ENCODE measurements around the gene UNC5B. TPM values are rescaled to one million over a fixed set of nuclear protein-coding genes. Genes with fewer than 3 reads are reported as not detected.

UNC5B gene
- total RNA-seq, 2 donors from 2014 or later, result 0.08 TPM; not detected in 1

DNA sequence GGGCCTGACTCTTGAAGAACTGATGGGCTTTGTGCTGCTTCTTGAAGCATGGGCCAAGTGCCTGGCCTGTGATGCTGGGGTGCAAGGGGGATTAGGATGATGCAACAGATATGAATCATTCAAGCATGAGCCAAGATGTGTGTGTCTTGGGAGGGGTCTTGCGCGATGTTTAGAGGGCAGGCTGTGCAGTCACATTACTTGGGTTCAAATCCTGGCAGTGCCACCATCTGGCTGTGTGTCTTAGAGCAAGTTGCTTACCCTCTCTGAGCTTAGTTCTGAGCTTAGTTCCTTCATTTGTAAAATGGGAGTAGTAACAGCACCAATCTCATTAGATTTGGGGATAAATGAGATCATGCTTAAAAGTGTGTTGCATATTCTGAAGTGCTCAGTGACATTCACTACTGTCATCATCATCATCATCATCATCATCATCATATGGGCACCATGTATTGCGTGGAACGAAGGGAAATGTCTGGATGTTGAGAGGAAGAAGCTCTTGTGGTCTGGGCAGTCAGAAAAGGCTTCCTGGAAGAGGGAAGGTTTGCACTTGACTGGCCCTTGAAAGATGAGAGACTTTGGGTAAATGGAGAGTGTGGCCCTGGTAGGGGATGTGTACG, 9.3 kb downstream of the UNC5B start:
- no peak for ATAC-seq
- H3K36me3 Mint-ChIP-seq, result no peaks in the 10 kb centered on the region

DNA sequence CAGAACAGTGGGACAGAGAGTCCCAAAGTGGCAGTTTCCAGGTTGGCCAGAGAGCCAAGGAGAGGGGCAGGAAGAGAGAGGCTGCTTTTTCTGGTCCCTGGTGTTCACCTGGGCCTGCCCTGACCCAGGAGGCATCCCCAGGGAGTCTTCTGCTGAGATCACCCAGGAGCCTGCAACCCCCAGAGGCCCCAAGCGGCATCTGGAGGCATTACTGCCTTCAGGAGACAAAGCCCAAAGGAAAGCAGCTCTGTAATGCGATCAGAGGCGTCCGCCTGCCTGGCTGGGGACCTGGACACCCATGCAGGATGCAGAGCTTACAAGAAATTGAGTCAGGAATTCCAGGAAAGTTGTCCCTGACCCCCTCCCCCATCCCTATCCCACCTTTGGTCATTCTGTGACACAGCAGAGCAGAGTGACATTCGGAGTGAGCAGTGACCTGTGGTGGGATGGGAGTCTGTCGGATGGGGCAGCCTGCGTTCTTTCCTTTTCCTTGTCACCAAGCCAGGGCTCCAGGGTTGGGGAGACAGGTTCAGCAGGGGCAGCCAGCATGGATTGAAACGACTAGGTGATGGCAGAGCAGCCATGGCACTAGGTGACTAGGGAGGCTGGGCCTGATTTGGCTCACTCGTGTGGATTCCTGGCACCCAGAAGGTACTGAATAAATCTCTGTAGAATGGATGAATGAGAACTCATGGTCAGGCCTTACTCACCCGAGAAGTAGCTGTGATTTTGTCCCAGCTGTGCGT, 10.4 kb downstream of the UNC5B start:
- H3K4me1 Mint-ChIP-seq (ENCODE audit: low read depth in 2 of 2), result peaks cover 5% of the 10 kb centered on the region in 2 donors
- DNase-seq (ENCODE audit: low spot score) (no peak), ATAC-seq (no peak)
- no peaks in the 10 kb centered on the region for H3K36me3 Mint-ChIP-seq
- H3K4me3 Mint-ChIP-seq, result no peak overlapping the region
- no peak overlapping the region for H3K27ac Mint-ChIP-seq
- peaks cover 0 to 8% of the 10 kb centered on the region in 2 donors for H3K27me3 Mint-ChIP-seq
- no peaks in the 10 kb centered on the region for H3K9me3 Mint-ChIP-seq

More for the DNA sequence above, 9.3 kb downstream of the UNC5B start:
- no peak overlapping the region for H3K27ac Mint-ChIP-seq
- no peak overlapping the region for H3K4me3 Mint-ChIP-seq
- peaks cover 0 to 9% of the 10 kb centered on the region in 2 donors for H3K27me3 Mint-ChIP-seq
- H3K4me1 Mint-ChIP-seq (ENCODE audit: low read depth in 2 of 2), result peaks cover 5 to 6% of the 10 kb centered on the region in 2 donors
- no peaks in the 10 kb centered on the region for H3K9me3 Mint-ChIP-seq
- DNase-seq (ENCODE audit: low spot score), result no peak

DNA sequence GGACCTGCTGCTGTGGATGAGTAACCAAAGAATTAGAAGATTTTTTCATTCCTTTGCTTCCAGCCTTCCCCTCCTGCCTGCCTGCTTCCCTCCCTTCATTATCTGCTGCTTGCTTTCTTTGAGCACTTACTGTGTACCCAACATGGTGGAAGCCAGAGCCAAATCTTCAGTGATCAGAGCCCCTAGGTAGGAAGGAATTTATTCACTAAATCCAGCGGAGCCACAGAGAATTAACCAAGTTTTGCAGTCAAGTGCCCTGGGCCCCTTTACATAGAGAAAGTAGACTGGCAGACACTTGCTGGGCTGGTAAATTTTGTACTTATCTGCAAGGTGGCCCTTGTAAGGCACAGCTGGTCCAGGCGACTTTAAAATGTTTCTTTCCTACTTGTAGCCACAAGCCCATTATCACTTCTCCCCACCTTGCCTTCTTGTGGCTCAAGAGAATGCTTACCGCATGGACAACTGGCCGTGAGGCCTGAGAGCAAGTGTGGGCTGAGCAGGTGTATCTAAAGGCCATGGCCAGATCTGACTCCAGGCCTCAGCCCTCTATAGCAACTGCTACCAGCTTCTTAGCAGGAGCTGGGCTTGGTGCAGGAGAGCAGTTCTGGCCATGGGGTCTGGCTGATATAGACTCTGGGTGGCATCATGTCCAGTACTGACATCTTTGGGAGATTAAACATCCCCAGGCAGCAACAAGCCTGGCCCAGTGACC, 11.1 kb downstream of the UNC5B start:
- ATAC-seq, result no peak
- Mint-ChIP-seq H3K27me3 (peaks cover 0 to 3% of the 10 kb centered on the region in 2 donors), H3K27ac (no peak overlapping the region), H3K9me3 (no peaks in the 10 kb centered on the region), H3K4me1 (ENCODE audit: low read depth in 2 of 2) (no peaks in the 10 kb centered on the region), H3K36me3 (no peaks in the 10 kb centered on the region), H3K4me3 (no peak overlapping the region)
- no peak for DNase-seq (ENCODE audit: low spot score)

DNA sequence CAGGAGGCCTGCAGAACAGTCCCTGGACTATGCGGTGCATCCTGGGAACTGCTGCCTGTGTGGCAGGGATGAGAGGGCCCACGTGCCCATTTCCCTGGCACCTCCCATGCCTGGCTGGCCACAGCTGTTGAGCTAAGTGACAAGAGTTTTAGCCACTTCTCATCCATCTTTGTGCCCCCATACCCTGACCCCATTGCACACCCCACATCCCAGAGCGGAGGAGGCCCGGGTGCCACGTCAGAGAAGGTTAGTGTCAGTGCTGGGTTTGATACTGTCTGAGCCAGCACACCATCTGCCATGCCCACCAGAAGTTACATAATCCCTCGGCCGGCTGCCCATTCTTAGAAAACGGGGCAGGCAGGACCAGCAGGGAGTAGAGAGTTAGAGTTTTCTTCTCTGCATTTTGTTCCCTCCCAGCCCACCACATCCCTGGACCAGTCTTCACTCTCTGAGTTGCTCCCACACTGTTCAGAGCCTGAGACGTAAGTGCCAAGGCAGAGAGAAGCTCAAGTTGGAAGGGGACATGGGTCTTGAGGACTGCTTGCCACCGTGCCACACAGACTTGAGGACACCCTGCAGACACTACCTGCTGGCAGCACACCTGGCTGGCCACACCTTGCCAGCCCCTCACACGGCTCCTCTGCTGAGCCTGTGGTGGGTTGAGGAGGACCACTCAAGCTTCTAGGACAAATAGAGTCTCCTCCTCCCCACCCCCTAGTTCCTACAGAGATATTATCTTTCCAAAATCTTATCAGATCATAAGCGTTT, 13.1 kb downstream of the UNC5B start:
- H3K27me3 Mint-ChIP-seq, result peaks cover 0 to 3% of the 10 kb centered on the region in 2 donors
- H3K4me3 Mint-ChIP-seq, result no peak overlapping the region
- H3K9me3 Mint-ChIP-seq, result no peaks in the 10 kb centered on the region
- H3K36me3 Mint-ChIP-seq, result no peaks in the 10 kb centered on the region
- H3K27ac Mint-ChIP-seq, result no peak overlapping the region
- ATAC-seq (no peak), DNase-seq (ENCODE audit: low spot score) (no peak)
- H3K4me1 Mint-ChIP-seq (ENCODE audit: low read depth in 2 of 2), result no peaks in the 10 kb centered on the region

DNA sequence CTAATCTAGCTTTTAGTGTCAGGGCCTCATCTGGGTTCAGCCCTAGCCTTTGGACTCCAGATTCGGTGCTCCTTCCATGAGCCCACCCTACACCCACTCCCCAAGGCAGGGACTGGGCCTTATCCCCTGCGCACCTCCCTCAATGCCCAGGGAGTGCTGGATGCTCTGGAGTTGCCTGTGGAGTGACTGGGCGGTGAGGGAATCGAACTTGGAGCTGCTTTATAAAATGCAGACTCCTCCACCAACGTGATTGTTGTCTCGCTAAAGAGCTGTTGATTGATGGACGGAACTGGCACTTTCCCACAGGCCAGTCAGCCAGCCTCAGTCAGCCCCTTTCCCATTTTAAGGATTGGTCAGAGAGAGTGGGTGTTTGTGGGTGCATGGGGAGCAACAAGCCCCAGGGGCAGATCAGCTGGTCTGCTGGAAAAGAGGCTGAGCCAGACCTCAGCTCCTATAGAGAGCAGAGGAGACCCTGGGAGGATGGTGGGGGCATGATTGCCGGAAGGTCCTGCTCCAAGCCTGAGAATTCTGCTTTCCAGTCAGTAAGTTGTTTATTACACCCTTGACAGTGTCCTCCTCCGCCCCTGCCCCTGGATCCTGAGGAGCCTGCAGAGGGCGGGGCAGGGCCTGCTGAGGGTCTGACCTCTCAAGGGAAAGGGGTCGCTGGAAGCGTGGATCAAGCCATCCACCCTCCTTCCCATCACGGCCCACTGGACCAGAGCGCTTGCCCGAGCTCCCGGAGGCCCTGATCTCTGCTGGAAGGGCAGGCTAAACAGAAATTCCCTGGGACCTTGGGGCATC, 16.7 kb downstream of the UNC5B start:
- ATAC-seq, result no peak
- Mint-ChIP-seq H3K4me1 (ENCODE audit: low read depth in 2 of 2) (no peaks in the 10 kb centered on the region), H3K36me3 (no peaks in the 10 kb centered on the region), H3K4me3 (no peak overlapping the region), H3K27ac (no peak overlapping the region), H3K27me3 (peaks cover 0 to 3% of the 10 kb centered on the region in 2 donors), H3K9me3 (no peaks in the 10 kb centered on the region)
- DNase-seq (ENCODE audit: low spot score), result no peak

DNA sequence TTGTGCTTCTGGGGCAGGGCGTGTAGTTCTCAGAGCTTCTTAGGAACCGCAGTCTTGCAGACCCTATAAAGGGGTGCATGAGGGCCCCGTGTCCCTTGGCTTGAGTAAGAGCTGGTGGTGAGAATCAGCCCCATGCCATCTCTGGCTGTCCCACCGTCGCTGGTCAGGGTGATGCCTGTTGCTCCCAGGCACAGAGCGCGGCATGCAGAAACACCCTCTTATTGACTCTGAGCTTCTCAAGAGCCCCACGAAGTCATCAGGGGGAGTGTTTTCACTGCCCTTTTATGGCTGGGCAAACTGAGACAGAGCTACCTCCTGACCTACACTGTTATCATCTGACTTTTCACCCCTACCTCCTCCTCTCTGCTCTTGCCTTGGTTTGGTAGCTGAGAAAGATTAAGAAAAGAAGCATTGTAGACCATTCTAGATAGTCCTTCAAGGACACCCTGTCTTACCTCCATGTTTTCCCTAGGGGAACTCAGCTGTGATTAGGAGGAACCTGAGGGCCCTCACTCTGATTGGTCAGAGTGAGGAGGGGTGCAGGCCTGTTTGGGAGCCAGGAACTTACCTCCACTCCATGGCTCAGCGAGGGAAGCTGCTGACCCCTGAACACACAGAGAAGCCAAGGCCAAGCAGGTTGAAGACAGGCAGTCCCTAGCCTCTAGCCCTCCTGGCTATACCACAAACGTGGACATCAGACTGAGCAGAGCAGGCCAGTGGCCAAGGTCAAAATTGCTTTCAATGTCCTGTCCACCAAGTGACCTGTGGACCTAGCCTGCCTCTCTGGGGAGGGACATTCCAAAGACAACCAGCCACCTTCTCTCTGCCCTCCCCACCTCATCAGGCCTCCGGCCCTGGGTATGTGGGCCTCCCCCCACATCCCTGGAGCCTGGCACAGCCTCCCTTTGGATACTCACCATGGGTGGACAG, 17.6 kb downstream of the UNC5B start:
- H3K27me3 Mint-ChIP-seq, result peaks cover 0 to 3% of the 10 kb centered on the region in 2 donors
- no peaks in the 10 kb centered on the region for H3K4me1 Mint-ChIP-seq (ENCODE audit: low read depth in 2 of 2)
- H3K36me3 Mint-ChIP-seq, result no peaks in the 10 kb centered on the region
- no peaks in the 10 kb centered on the region for H3K9me3 Mint-ChIP-seq
- H3K27ac Mint-ChIP-seq, result no peak overlapping the region
- no peak for ATAC-seq
- DNase-seq (ENCODE audit: low spot score), result no peak
- H3K4me3 Mint-ChIP-seq, result no peak overlapping the region

DNA sequence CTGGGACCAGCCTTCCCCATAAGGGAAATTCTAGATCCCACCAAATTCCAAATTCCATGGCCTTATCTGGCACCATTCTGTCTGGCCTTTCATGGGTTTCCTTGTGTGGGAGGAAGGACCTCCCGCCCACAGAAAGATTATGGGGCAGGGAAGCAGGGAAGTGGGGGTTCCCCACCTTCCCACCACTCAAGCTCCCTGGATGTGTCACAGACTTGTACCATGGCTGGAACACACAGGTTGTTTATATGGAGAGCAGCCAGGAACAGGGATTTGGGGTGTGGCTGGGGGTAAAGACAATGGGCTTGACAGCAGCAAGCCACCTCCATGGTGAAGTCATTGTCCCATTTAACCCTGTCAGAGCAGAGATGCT, 18.3 kb downstream of the UNC5B start:
- Mint-ChIP-seq H3K4me3 (no peak overlapping the region), H3K4me1 (ENCODE audit: low read depth in 2 of 2) (no peaks in the 10 kb centered on the region), H3K27ac (no peak overlapping the region), H3K9me3 (no peaks in the 10 kb centered on the region), H3K27me3 (peaks cover 0 to 3% of the 10 kb centered on the region in 2 donors), H3K36me3 (no peaks in the 10 kb centered on the region)
- ATAC-seq (no peak), DNase-seq (ENCODE audit: low spot score) (no peak)

DNA sequence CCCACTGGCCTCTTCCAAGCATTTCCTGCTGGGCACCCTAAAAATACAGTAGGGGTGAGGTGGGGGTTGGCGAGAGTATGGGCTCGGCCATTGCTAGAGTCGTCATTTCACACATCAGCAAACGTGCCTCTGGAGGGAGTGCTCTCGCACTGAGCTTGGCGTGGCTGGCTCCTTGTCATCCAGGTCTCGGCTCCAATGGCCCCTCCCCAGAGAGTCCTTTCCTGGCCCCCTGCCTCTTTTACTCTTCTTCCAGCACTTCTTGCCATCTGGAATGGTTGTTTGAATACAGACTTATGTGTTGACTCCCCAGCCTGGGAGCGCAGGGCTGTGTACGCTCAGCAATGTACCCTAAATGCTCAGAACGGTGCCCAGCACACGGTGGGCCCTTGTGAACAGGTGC, 18.8 kb downstream of the UNC5B start:
- H3K4me3 Mint-ChIP-seq, result no peak overlapping the region
- ATAC-seq (no peak), DNase-seq (ENCODE audit: low spot score) (no peak)
- H3K27ac Mint-ChIP-seq, result no peak overlapping the region
- H3K36me3 Mint-ChIP-seq, result no peaks in the 10 kb centered on the region
- H3K27me3 Mint-ChIP-seq, result peaks cover 0 to 3% of the 10 kb centered on the region in 2 donors
- no peaks in the 10 kb centered on the region for H3K4me1 Mint-ChIP-seq (ENCODE audit: low read depth in 2 of 2)
- no peaks in the 10 kb centered on the region for H3K9me3 Mint-ChIP-seq

DNA sequence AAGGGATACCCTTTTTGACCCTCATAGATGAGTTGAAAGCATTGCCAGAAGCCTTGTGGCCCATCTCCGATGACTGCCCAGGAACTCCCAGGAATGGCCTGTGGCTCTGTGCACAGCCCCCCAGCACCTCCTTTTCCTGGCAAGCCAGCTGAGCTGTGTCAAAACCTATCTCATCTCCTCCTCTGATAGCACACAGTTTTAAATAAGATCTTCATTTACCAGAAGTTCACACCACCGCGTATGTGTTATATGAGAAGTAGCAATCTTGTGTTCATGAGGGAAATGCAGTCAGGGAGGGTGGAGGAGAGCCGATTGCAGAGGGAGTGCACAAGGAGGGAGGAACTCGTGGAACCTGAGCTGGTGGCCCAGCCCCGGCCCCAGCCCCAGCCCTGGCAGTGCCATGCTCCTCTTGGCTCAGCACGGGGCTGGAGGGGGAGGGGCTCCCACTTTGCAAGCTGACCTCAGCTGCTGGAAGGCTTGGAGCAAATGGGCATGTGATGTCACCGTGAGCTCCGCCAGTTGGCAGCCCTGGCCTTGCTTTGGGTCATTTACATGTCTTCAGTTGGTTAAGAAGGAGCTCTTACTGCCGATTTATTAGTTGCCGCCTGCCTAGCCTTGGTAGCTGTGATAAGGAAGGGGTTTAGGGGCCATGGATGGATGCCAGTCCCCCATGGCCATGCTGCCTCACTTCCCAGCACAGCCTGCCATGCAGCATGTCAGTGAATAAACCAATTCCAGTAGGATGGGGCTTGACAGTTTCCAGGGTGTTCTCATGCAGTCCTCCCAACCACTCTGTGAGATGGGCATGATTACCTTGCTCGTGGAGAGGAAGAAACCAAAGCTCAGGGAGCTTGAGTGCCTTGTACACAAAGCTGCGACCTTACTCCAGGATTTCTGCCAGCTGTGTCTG, 20.0 kb downstream of the UNC5B start:
- H3K4me3 Mint-ChIP-seq, result no peak overlapping the region
- ATAC-seq (no peak), DNase-seq (ENCODE audit: low spot score) (no peak)
- no peaks in the 10 kb centered on the region for H3K4me1 Mint-ChIP-seq (ENCODE audit: low read depth in 2 of 2)
- H3K9me3 Mint-ChIP-seq, result no peaks in the 10 kb centered on the region
- no peaks in the 10 kb centered on the region for H3K36me3 Mint-ChIP-seq
- no peak overlapping the region for H3K27ac Mint-ChIP-seq
- no peaks in the 10 kb centered on the region for H3K27me3 Mint-ChIP-seq

DNA sequence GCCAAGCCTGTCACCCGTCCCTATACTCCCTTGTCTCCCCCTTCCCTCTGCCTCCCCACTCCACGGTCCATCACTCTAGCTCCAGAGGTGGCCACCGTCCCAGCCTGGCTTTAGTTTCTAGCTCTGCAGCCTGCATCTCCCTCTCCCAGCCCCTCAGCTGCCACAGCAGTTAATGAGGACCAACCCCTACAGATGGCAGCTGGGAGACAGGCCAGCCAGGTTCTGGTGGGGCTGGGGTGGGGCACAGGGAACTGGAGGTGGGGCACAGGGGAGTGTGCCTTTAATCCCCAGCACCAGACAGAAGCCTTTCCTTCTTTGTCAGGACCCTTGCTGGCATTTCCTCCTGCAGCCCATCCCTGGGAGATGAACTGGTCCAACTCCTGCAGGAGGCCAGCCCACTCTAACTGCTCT, 21.1 kb downstream of the UNC5B start:
- ATAC-seq, result no peak
- DNase-seq (ENCODE audit: low spot score), result no peak
- H3K9me3 Mint-ChIP-seq, result no peaks in the 10 kb centered on the region
- no peak overlapping the region for H3K27ac Mint-ChIP-seq
- no peak overlapping the region for H3K4me3 Mint-ChIP-seq
- H3K27me3 Mint-ChIP-seq, result no peaks in the 10 kb centered on the region
- H3K4me1 Mint-ChIP-seq (ENCODE audit: low read depth in 2 of 2), result no peaks in the 10 kb centered on the region
- H3K36me3 Mint-ChIP-seq, result no peaks in the 10 kb centered on the region

DNA sequence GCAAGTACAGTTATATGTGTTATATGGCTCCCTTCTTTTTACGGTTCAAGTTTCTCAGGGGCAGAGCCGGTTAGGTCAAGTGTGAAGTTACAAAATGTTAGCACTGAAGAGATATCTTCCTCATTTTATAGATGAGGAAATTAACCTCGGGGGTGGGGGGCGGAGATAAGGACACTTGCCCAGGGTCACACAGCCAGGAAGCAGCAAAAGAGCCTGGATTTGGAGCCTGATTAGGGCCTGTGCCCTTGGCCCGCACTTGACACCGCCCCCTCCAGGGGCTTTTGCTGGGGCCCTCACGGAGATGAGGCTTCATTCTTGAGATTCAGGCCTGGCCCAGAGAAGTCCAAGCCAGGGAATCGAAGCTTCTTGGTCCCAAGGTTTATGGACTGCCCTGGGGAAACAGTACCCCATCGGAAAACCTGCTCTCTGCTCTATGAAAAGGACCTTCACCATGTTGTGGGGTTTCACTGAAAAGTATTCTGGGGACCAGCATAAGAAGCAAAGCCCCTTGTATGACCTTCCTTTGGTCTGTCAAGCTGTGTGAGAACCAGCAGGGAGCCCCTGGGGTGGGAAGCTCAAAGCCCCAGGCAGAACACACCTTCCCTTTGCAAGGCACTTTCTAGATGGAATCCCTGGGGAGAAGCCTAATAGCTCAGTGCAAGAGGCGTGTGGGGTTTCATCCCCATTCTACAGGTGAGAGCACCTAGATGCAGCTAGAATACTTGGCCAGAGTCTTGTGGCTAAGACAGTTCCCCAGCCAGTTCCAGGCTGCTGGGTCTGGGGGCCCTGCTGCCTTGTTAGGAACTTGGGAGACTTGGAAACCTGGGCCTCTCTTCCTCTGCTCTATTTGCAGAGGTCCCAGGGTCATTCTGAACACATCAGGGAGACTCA, 21.9 kb downstream of the UNC5B start:
- H3K4me1 Mint-ChIP-seq (ENCODE audit: low read depth in 2 of 2), result no peaks in the 10 kb centered on the region
- no peaks in the 10 kb centered on the region for H3K9me3 Mint-ChIP-seq
- no peak overlapping the region for H3K4me3 Mint-ChIP-seq
- H3K36me3 Mint-ChIP-seq, result no peaks in the 10 kb centered on the region
- ATAC-seq (no peak), DNase-seq (ENCODE audit: low spot score) (no peak)
- no peaks in the 10 kb centered on the region for H3K27me3 Mint-ChIP-seq
- no peak overlapping the region for H3K27ac Mint-ChIP-seq

Measured in natural killer cell treated with Interleukin-12 subunit alpha and Interleukin-12 subunit beta and Interleukin-15 and Interleukin-18, amount 100 ng/mL, for 72 hours (primary cell).